Mesendoderm (in vitro differentiated cells): ENCODE results near the gene CA4.

Source experiments
- DNase-seq: peaks from one replicate; pipeline ENCODE4 v3.0.0; 2013
- H2AK5ac ChIP-seq: 2 replicates; pipeline ENCODE4 v1.6.1; 2013; ENCODE audit warnings: low read length, inconsistent platforms
- H2BK120ac ChIP-seq: 2 replicates; pipeline ENCODE4 v1.6.1; 2013; ENCODE audit warnings: low read depth, mild to moderate bottlenecking, low read length, moderate library complexity, mixed read lengths
- H2BK15ac ChIP-seq: replicated peaks from 2 replicates; pipeline ENCODE4 v1.6.1; 2013; ENCODE audit warnings: low read depth, mild to moderate bottlenecking, moderate library complexity
- H2BK5ac ChIP-seq: 2 replicates; pipeline ENCODE4 v1.6.1; 2013; ENCODE audit warnings: low read length, inconsistent platforms
- H3K18ac ChIP-seq: 2 replicates; pipeline ENCODE4 v1.6.1; 2013; ENCODE audit warnings: mild to moderate bottlenecking, low read length, mixed read lengths
- H3K23ac ChIP-seq: one replicate; pipeline ENCODE4 v1.6.1; 2013; ENCODE audit warnings: low read length
- H3K27ac ChIP-seq: 2 replicates; pipeline ENCODE4 v1.5.1; 2013; ENCODE audit warnings: low read depth, mild to moderate bottlenecking, inconsistent platforms, low read length, moderate library complexity
- H3K27me3 ChIP-seq: 2 replicates; pipeline ENCODE4 v1.6.1; 2013; ENCODE audit warnings: low read length, control low read depth, mild to moderate bottlenecking, inconsistent platforms; ENCODE audit not compliant: insufficient read depth, poor library complexity
- H3K36me3 ChIP-seq: 2 replicates; pipeline ENCODE4 v1.6.1; 2013; ENCODE audit warnings: low read length, inconsistent platforms; ENCODE audit not compliant: control insufficient read depth, insufficient read depth
- H3K4ac ChIP-seq: one replicate; pipeline ENCODE4 v1.6.1; 2013; ENCODE audit warnings: low read depth, mild to moderate bottlenecking, low read length, moderate library complexity
- H3K4me1 ChIP-seq: 2 replicates; pipeline ENCODE4 v1.6.1; 2013; ENCODE audit warnings: low read depth, low read length, inconsistent platforms; ENCODE audit not compliant: control insufficient read depth
- H3K4me2 ChIP-seq: 2 replicates; pipeline ENCODE4 v1.6.1; 2013; ENCODE audit warnings: low read length
- H3K4me3 ChIP-seq: 2 replicates; pipeline ENCODE4 v1.5.1; 2013; ENCODE audit warnings: mild to moderate bottlenecking, low read length
- H3K56ac ChIP-seq: one replicate; pipeline ENCODE4 v1.6.1; 2013; ENCODE audit warnings: low read length
- H3K79me1 ChIP-seq: 2 replicates; pipeline ENCODE4 v1.6.1; 2013; ENCODE audit warnings: low read length, inconsistent platforms
- H3K79me2 ChIP-seq: 2 replicates; pipeline ENCODE4 v1.6.1; 2013; ENCODE audit warnings: mild to moderate bottlenecking, low read length; ENCODE audit not compliant: control insufficient read depth, insufficient read depth
- H3K9ac ChIP-seq: 2 replicates; pipeline ENCODE4 v1.6.1; 2013; ENCODE audit warnings: low read length, inconsistent platforms
- H4K5ac ChIP-seq: one replicate; pipeline ENCODE4 v1.6.1; 2013; ENCODE audit warnings: low read length
- H4K8ac ChIP-seq: one replicate; pipeline ENCODE4 v1.6.1; 2013; ENCODE audit warnings: low read depth, mild to moderate bottlenecking, control low read depth, low read length, moderate library complexity
- WGBS: extraction: QIAGEN DNeasy Blood & Tissue Kit; methylation state at CpG from one replicate; pipeline ENCODE4 v1.1.7; 2013; ENCODE audit warnings: low lambda C conversion rate, missing lambda C conversion rate; ENCODE audit not compliant: insufficient coverage; ENCODE audit errors: extremely low coverage; 5-methylcytosine and 5-hydroxymethylcytosine counted together

CA4 gene

DNA sequence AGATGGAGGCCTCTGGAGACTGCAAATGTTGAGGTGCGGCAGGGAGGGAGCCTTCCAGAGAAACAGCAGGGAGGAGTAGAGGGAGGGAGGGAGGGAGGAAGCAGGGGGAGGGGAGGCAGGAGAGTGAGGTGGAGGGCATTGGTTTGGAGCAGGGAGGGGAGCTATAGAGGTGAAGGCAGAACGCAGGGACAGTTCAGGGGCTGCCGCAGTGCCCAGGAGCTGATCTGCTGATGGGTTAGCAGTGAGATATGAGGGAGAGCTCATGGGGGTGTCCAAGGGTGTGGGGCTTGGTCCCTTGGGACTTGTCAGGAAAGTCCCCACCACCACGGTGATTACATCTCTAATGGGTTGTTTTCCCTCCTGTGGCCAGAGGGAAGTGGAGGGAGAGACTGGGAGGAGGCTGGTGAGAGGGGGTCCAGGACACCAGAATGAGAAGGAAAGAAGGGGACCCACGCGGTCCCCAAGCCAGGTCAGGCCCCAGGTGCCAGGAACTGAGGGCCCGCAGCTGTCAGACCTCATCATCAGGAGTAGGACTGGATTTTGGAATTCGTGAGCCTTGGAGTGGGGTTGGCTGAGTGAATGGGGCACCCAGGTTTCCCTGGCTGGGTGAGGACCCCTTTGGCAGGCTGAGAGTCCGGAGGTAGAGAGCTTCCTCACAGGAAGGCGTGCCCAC, 11.2 kb downstream of the CA4 start:
- H2AK5ac ChIP-seq: no peak overlapping the region
- no CpG with 5 or more reads among the region's 10 CpGs for WGBS
- H3K4me3 ChIP-seq: no peak overlapping the region
- H3K79me2 ChIP-seq: no peaks in the 10 kb centered on the region
- no peak overlapping the region for H3K4me2 ChIP-seq
- H3K27ac ChIP-seq: no peak overlapping the region
- no peak overlapping the region for H4K5ac ChIP-seq
- no peak overlapping the region for H2BK120ac ChIP-seq
- no peaks in the 10 kb centered on the region for H3K27me3 ChIP-seq
- H3K18ac ChIP-seq: no peak overlapping the region
- H4K8ac ChIP-seq: no peak overlapping the region
- no peak for DNase-seq
- no peaks in the 10 kb centered on the region for H3K79me1 ChIP-seq
- no peak overlapping the region for H3K4ac ChIP-seq
- no peak overlapping the region for H2BK15ac ChIP-seq
- H3K56ac ChIP-seq: peak overlapping the region; percentile 1
- H2BK5ac ChIP-seq: no peak overlapping the region
- H3K36me3 ChIP-seq: no peaks in the 10 kb centered on the region
- no peak overlapping the region for H3K9ac ChIP-seq
- H3K4me1 ChIP-seq: peaks cover 10% of the 10 kb centered on the region
- H3K23ac ChIP-seq: no peak overlapping the region

DNA sequence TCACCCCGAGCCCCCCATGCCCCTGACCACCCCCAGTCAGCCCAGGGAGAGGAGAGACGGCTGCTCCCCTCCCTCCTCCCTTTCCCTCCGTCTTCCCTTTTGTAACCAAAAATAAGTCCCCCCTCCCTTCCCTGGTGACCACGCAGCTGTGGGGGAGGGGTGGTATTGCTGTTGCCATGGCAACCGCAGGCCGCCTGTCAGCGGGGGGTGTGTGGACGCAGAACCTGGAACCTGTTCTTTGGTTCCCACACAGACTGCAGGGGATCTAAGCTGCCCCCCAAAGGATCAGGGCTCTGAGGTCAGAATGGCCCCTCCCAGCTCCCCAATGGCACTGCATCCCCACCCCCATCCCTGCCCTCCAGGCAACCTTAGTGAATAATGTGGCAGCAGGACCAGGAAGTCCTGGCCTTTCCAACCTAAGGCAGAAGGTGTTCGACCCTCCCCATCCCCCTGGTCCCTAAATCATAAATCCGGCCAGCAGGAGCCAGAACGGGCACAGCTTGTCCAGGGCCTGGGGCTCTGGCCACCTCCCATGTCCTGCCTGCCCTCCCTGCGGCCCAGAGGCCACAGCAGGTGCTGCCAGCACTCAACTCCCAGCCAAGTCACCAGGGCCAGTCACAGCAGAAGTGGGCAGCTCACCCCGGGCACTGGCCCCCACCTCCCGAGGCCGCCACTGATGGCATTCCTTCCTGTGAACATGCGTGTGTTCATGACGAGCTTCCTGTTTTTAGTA, 12.0 kb downstream of the CA4 start:
- H3K79me1 ChIP-seq: no peaks in the 10 kb centered on the region
- H3K4me2 ChIP-seq: no peak overlapping the region
- H2BK120ac ChIP-seq: no peak overlapping the region
- peaks cover 10% of the 10 kb centered on the region for H3K4me1 ChIP-seq
- no peak overlapping the region for H2AK5ac ChIP-seq
- WGBS: no CpG with 5 or more reads among the region's 17 CpGs
- peak overlapping the region; percentile 42 for H3K56ac ChIP-seq
- H3K4me3 ChIP-seq: no peak overlapping the region
- no peak overlapping the region for H3K4ac ChIP-seq
- no peak overlapping the region for H4K8ac ChIP-seq
- H3K18ac ChIP-seq: no peak overlapping the region
- no peak overlapping the region for H3K9ac ChIP-seq
- no peaks in the 10 kb centered on the region for H3K79me2 ChIP-seq
- H3K27ac ChIP-seq: no peak overlapping the region
- no peaks in the 10 kb centered on the region for H3K27me3 ChIP-seq
- H4K5ac ChIP-seq: no peak overlapping the region
- DNase-seq: peak; percentile 72
- no peak overlapping the region for H2BK5ac ChIP-seq
- no peaks in the 10 kb centered on the region for H3K36me3 ChIP-seq
- H2BK15ac ChIP-seq: no peak overlapping the region
- no peak overlapping the region for H3K23ac ChIP-seq

DNA sequence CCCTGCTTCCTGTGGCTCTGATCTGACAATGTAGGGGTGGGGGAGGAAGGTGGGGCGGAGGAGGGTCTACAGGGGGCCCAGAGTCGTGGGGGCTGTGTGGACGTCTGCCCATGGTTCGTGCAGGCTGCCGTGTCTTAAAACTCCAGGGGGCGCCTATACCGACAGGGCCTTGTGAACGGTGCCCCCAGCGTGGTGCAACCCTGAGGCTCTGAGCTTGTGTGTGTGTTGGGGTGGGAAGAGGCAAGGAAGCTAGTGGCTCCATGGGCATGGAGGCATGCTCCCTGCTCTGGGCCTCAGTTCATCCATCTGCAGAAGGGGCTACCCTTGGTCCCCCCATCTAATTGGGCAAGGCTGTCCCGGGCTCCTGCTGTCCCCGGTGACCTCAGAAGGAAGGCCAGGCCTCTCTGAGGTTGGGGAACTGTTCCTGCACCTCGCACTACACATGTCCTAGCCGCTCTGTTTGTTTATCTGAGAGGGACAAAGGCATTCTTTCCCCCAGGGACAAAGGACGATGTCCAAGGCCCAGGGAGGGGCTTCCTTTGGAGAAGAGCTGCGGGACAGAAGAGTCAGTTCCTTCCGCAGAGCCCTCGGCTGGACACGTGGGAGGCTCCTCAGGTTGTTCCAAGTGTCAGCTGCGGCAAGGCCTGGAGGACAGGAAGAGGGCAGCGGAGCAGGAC, 13.5 kb downstream of the CA4 start:
- no peak overlapping the region for H3K4me2 ChIP-seq
- H2BK120ac ChIP-seq: no peak overlapping the region
- no CpG with 5 or more reads among the region's 20 CpGs for WGBS

DNA sequence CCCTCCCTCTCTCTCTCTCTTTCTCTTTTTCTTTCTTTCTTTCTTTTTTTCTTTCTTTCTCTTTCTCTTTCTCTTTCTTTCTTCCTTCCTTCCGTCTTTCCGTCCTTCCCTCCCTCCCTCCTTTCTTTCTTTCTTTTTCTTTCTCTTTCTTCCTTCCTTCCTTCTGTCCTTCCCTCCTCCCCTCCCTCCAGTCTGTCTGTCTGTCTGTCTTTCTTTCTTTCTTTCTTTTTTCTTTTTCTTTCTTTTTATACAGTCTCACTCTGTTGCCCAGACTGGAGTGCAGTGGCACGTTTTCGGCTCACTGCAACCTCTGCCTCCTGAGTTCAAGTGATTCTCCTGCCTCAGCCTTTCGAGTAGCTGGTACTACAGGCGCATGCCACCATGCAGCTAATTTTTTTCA, 14.4 kb downstream of the CA4 start:
- Histone ChIP-seq H3K4ac (no peak overlapping the region), H3K79me1 (no peaks in the 10 kb centered on the region), H3K4me1 (peaks cover 10% of the 10 kb centered on the region), H3K9ac (no peak overlapping the region), H2BK15ac (no peak overlapping the region), H3K23ac (no peak overlapping the region), H3K36me3 (no peaks in the 10 kb centered on the region), H2BK5ac (no peak overlapping the region), H3K4me2 (no peak overlapping the region), H3K18ac (no peak overlapping the region), H4K5ac (no peak overlapping the region), H3K79me2 (no peaks in the 10 kb centered on the region), H2BK120ac (no peak overlapping the region), H2AK5ac (no peak overlapping the region), H3K4me3 (no peak overlapping the region), H3K27me3 (no peaks in the 10 kb centered on the region), H3K56ac (no peak overlapping the region), H3K27ac (no peak overlapping the region), H4K8ac (no peak overlapping the region)
- no peak for DNase-seq
- no CpG with 5 or more reads among the region's 6 CpGs for WGBS

More for the DNA sequence above, 13.5 kb downstream of the CA4 start:
- Histone ChIP-seq H2BK5ac (no peak overlapping the region), H3K4ac (no peak overlapping the region), H3K27ac (no peak overlapping the region), H3K4me3 (no peak overlapping the region), H3K4me1 (peaks cover 10% of the 10 kb centered on the region), H3K27me3 (no peaks in the 10 kb centered on the region), H4K8ac (no peak overlapping the region), H3K79me2 (no peaks in the 10 kb centered on the region), H3K9ac (no peak overlapping the region), H3K23ac (no peak overlapping the region), H2BK15ac (no peak overlapping the region), H2AK5ac (no peak overlapping the region), H4K5ac (no peak overlapping the region), H3K56ac (no peak overlapping the region), H3K18ac (no peak overlapping the region), H3K79me1 (no peaks in the 10 kb centered on the region), H3K36me3 (no peaks in the 10 kb centered on the region)
- DNase-seq: no peak

DNA sequence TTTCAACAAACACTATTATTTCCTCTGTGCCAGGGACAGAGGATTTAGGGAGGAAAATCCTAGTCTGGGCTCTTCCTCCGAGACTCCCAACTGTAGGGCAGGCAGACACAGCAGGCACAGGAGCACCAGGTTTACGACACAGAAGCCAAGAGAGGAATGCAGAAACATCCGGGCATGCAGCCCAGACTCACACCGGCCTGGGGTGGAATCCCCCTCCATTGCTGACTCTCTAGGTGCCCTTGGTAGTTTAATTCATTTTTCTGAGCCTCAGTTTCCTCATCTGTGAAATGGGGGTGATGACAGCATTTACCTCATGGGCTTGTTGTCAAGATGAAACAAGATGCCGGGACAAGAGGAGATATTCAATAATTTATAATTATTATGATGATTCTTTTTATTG, 14.9 kb downstream of the CA4 start:
- Histone ChIP-seq H3K4me2 (no peak overlapping the region), H2AK5ac (no peak overlapping the region), H3K4me3 (no peak overlapping the region), H3K9ac (no peak overlapping the region), H3K79me2 (no peaks in the 10 kb centered on the region), H3K36me3 (no peaks in the 10 kb centered on the region), H3K4me1 (peaks cover 10% of the 10 kb centered on the region), H3K79me1 (no peaks in the 10 kb centered on the region), H3K27me3 (no peaks in the 10 kb centered on the region), H4K8ac (no peak overlapping the region), H3K18ac (no peak overlapping the region), H2BK5ac (no peak overlapping the region), H3K4ac (no peak overlapping the region), H2BK15ac (no peak overlapping the region), H3K27ac (no peak overlapping the region), H3K23ac (no peak overlapping the region), H2BK120ac (no peak overlapping the region), H4K5ac (no peak overlapping the region), H3K56ac (no peak overlapping the region)
- no peak for DNase-seq
- no CpG with 5 or more reads among the region's 5 CpGs for WGBS
